NCI-H2107 treated with DMSO at 0.1 percent for 48 hours (cell line): ENCODE results near the gene ADPRHL1.
"Not testable (repeated sequence)": the region's sequence is repeated elsewhere in the genome, so short reads cannot be mapped to it uniquely, and the experiment has no call there.

Source experiments
- DNase-seq: peaks from one replicate; lab custom pipeline; 2025; ENCODE audit not compliant: unreplicated experiment; lab: John Stamatoyannopoulos, UW

ADPRHL1 gene

DNA sequence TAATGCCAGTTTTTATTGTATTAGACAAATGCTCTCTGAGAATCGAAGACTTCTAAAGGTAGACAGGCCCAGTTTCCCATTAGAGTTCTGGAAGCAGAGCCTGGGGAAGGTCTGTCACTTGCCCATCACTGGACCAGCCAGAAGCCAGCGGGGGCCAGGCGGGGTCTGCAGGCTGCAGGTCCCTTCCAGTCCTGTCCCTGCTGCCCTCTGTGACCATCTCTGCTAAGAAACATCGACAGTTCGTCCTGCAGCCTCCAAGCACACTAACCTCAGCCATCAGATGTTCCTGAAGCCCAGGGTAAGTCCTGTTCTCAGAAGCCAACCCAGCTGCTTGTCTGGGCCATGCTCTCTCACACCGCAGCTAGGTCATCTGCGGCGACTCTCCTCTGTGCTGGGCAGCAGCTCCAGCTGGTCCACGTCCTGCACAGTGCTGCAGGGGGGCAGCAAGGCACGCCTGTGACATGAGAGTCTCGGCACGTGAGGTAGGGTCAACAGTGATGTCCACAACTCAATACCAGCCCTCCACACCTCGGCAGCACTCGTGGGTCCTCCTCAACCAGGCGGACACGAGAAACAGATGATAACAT lies 2.9 kb upstream of the ADPRHL1 start:
- DNase-seq: no peak

DNA sequence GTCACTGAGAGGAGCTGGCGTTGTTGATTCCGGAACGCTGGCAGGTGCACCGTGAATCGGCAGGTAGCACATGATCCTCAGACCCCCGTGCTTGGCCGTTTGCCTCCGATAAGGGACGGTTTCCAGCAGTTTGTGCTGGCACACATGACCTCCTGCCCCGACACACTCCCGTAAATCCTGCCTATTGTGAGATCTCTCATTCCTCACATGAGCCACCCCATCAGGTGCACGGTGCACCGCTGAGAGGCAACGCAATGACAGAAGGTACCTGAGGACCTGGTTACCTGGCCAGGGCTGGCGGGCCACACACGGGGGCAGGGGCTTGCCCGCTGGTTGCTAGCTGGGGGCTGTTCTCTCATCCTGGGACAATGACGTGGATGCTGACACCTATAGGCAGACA lies 2.1 kb upstream of the ADPRHL1 start:
- no peak for DNase-seq

- no peak for DNase-seq
These were observed 1.6 kb upstream of the ADPRHL1 start for GRCh38 chr13:113454936-113455335.

GRCh38 chr13:113452466-113452865 lies 822 bp downstream of the ADPRHL1 start:
- DNase-seq: no peak

DNA sequence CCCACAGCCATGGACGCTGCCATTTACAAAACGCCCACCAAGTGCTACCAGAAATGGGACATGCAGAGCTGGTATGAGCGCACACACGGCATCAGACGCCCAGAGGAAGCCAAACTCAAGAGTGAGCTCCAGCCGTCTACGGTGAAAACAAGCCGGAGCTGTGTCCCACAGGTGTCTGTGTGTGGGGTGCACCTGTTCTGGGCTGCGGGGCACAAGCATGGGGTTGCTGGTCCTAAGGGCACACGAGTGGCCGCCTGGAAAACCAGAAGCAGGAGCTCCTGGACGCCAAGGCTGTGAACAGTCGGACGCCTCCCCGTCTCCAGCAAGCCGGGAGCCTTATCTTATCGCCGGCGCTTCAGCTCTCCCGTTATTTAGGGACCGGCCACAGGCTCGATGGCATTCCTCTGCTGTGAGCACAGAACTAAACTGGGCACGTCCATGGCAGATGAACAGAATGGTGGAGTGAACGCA lies 1.3 kb downstream of the ADPRHL1 start:
- DNase-seq: no peak

- not testable (repeated sequence) for DNase-seq
These were observed 2.2 kb downstream of the ADPRHL1 start for GRCh38 chr13:113450861-113451620.

GRCh38 chr13:113450348-113450744 lies 2.9 kb downstream of the ADPRHL1 start:
- not testable (repeated sequence) for DNase-seq

DNA sequence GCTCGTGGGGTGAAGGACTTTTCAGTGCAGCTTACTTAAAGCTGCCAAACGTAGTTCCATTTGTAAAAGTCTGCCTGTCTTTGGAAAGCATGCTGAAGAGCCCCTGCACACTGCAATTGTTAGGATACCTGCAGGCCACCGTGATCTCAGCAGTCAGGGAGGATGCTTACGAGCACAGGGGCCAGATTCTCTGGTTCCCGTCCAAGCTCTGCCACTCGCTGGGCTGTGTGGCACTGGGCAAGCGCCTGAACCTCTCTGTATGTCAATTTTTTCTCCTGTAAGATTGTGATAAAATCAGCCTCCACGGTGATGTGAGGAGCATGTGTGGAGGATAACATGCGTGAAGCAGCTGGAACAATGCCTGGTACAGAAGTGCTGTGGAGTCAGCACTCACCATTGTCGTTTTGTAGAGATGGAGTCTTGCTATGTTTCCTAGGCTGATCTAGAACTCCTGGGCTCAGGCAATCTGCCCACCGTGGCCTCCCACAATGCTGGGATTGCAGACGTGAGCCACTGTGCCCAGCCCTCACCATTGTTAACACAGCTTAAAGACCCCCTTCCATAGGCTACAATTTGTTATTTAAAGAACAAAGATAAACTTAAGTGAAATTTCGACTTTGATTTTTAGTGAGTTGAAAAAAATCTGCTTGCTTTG lies 3.5 kb downstream of the ADPRHL1 start:
- DNase-seq: no peak

GRCh38 chr13:113448885-113449692 lies 4.2 kb downstream of the ADPRHL1 start:
- no peak for DNase-seq

DNA sequence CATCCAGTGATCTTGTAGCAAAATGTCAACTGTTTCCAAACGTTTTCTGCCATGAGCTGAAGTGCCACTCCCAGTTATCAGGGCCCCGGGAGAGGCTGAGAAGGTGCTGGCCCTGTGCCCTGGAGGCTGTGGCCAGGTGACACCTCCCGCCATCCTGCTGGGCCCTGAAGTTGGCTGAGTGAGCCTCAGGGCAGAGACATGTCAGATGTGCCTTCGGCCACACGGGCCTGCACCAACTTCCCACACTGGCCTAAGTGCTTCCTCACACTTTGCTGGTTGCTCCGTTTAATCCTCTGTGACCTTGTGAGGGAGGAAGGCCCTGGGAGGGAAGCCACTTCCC lies 4.8 kb downstream of the ADPRHL1 start:
- no peak for DNase-seq

DNA sequence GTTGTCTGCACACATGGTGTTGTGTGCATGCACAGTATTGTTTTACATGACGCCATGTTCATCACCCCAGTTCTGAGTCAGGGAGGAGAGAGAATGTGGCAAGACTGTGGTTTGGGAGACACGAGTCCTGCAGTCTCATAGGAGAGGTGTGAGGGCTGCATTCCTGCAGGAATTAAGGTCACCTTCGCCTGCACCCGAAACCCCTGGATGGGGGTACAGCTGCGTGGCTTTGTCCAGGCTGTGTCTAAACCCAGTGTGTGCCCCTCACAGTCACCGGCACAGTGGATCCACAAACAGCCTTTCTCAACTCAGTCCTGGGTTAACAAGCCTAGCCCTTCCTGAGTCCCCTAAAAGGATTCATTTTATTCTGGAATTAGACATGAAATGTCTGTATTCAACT lies 5.7 kb downstream of the ADPRHL1 start:
- DNase-seq: no peak

GRCh38 chr13:113446488-113446854 lies 6.8 kb downstream of the ADPRHL1 start:
- no peak for DNase-seq

GRCh38 chr13:113445791-113446487 lies 7.3 kb downstream of the ADPRHL1 start:
- DNase-seq: peak; percentile 31

DNA sequence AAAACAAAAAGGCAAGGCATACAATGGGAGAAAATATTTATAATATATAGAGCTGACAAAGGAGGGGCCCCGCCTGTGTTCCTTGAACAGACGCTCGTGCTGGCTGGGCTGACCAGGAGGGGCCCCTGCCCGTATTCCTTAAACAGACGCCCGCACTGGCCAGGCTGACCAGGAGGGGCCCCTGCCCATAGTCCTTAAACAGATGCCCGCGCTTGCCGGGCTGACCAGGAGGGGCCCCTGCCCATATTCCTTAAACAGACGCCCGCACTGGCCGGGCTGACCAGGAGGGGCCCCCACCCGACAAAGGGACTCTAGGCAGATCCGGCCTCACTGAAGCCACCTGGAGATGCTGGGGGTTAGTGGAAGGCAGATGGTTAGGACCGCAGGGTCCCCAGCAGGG lies 9.3 kb downstream of the ADPRHL1 start:
- DNase-seq: no peak

- no peak for DNase-seq
These were observed 10.3 kb downstream of the ADPRHL1 start for GRCh38 chr13:113442985-113443362.

DNA sequence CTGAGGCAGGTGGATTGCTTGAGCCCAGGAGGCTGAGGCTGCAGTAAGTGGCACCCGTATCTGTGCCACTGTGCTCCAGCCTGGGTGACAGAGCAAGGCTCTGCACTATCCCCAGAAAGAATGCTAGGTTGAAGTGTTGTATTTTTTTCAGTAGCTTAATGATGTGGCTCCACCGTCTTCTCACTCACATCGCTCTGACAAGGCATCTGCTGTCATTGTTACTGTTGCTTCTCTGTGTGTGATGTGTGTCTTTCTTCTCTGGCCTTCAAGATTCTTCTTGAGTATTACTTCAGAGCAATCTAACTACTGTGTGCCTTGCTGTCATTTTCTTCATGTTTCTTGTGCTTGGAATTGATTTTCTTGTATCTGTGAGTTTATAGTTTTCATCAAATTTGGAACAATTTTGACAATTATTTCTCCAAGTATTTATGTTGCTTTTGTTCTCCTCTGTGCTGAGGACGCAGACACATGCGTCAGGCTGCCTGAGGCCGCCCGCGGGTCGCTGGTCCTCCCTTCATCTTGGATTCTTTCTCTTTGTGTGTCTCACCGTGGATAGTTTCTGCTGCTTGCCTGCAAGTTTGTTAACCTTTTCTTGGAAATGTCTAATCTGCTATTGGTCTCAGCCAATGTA lies 10.8 kb downstream of the ADPRHL1 start:
- DNase-seq: no peak

- DNase-seq: no peak
These were observed 11.6 kb downstream of the ADPRHL1 start for GRCh38 chr13:113441661-113442060.

DNA sequence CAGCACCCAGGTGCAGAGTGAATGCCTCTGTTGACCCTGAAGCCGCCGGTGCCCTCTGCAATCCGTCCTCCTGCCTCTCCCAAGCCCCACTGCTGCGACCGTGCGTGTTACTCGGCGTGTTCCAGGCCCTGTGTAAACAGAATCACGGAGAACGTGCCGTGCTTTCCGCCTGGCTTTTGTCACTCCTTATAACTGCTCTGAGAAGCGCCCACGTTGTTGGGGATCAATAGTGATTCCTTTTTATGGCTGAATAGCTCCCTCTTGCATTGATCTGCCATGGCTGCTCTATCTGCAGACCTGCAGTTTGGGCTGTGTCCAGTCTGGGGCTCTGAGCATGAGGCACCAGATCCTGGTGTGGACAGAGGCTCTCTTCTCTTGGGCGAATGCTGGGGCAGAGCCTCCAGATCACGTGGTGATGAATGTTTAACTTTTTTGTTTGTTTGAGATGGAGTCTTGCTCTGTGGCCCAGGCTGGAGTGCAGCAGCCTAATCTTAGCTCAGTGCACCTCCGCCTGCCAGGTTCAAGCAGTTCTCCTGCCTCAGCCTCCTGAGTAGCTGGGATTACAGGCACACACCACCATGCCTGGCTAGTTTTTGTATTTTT lies 15.8 kb downstream of the ADPRHL1 start:
- DNase-seq: no peak

DNA sequence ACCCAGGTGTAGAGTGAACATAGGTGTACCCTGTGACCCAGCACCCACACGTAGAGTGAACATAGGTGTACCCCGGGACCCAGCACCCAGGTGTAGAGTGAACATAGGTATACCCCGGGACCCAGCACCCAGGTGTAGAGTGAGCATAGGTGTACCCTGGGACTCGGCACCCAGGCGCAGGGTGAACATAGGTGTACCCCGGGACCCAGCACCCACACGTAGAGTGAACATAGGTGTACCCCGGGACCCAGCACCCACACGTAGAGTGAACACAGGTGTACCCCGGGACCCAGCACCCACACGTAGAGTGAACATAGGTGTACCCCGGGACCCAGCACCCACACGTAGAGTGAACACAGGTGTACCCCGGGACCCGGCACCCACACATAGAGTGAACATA lies 16.4 kb downstream of the ADPRHL1 start:
- not testable (repeated sequence) for DNase-seq

DNA sequence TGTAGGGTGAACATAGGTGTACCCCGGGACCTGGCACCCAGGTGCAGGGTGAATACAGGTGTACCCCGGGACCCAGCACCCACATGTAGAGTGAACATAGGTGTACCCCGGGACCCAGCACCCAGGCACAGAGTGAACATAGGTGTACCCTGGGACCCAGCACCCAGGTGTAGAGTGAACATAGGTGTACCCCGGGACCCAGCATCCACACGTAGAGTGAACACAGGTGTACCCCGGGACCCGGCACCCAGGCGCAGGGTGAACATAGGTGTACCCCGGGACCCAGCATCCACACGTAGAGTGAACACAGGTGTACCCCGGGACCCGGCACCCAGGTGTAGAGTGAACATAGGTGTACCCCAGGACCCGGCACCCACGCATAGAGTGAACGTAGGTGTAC lies 17.4 kb downstream of the ADPRHL1 start:
- DNase-seq: not testable (repeated sequence)
